Brain microvascular endothelial cell (primary cell): ENCODE data around the gene HERPUD1.
A peak's percentile ranks its signal among the peaks of the same experiment; 100 is the strongest.
"Not testable (repeated sequence)": the region's sequence is repeated elsewhere in the genome, so short reads cannot be mapped to it uniquely, and the experiment has no call there.

Experiments
- DNase-seq: peaks from one replicate; pipeline ENCODE4 v3.0.0-alpha.2; 2020
- H3K27ac ChIP-seq: fragments of 250-450 bp; sonication (Bioruptor Pico); 2 replicates; pipeline ENCODE4 v1.5.1; 2020; ENCODE audit warnings: mild to moderate bottlenecking, moderate library complexity
- H3K27me3 ChIP-seq: fragments of 250-450 bp; sonication (Bioruptor Pico); replicated peaks from 2 replicates; pipeline ENCODE4 v1.5.1; 2020; ENCODE audit warnings: mild to moderate bottlenecking
- H3K36me3 ChIP-seq: fragments of 250-450 bp; sonication (Bioruptor Pico); replicated peaks from 2 replicates; pipeline ENCODE4 v1.5.1; 2020; ENCODE audit warnings: mild to moderate bottlenecking
- H3K4me3 ChIP-seq: 2 replicates; pipeline ENCODE4 v1.5.1; 2011; ENCODE audit warnings: low read depth, mild to moderate bottlenecking, control low read depth, low read length, moderate library complexity
- in situ Hi-C: cut with HindIII; loops from 2 replicates; pipeline ENCODE4 v1.10.0; 2017; ENCODE audit warnings: low sequenced_read_pairs, low pct_ligation_motif_present
- TF ChIP-seq, protein P1 (sequence below): IDR thresholded peaks from 2 replicates; pipeline ENCODE4 v1.5.1; 2011; ENCODE audit warnings: low read depth, mild to moderate bottlenecking, moderate library complexity, low read length, control low read depth, inconsistent platforms; ENCODE audit errors: missing control alignments

HERPUD1 gene

DNA sequence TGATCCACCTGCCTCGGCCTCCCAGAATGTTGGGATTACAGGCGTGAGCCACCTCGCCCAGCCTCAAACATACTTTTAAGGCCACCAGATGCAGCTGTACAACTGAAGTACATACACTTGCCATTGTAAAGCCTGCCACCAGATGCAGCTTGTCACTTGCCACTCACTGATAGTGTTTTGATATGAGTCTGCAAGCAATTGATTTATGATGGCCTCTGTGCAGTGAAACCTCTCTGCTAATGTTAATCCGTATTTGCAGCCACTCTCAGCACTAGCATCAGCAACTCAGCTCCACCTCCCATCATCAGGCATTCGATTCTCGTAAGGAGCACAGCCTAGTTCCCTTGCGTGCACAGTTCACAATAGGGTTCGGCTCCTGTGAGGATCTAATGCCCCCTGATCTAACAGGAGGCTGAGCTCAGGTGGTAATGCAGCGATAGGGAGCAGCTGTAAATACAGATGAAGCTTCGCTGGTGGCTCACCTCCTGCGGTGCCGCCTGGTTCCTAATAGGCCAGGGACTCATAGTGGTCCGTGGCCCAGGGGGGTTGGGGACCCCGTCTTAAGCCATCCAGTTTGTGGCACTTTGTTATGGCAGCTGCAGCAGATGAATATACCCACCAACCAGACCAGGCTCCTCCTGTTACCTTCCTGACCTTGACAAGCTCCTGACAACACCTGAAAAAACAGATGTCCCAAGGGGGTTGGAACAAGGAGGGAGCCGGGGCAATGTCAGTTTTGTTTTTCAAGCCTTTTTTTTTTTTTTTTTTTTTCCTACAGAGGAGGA is 1.3 kb upstream of the HERPUD1 start:
- Histone ChIP-seq H3K27ac (no peak overlapping the region), H3K4me3 (no peak overlapping the region), H3K27me3 (no peaks in the 10 kb centered on the region), H3K36me3 (peaks cover 25% of the 10 kb centered on the region)
- in situ Hi-C loops = no loop called here
- TF ChIP-seq, protein P1, sequence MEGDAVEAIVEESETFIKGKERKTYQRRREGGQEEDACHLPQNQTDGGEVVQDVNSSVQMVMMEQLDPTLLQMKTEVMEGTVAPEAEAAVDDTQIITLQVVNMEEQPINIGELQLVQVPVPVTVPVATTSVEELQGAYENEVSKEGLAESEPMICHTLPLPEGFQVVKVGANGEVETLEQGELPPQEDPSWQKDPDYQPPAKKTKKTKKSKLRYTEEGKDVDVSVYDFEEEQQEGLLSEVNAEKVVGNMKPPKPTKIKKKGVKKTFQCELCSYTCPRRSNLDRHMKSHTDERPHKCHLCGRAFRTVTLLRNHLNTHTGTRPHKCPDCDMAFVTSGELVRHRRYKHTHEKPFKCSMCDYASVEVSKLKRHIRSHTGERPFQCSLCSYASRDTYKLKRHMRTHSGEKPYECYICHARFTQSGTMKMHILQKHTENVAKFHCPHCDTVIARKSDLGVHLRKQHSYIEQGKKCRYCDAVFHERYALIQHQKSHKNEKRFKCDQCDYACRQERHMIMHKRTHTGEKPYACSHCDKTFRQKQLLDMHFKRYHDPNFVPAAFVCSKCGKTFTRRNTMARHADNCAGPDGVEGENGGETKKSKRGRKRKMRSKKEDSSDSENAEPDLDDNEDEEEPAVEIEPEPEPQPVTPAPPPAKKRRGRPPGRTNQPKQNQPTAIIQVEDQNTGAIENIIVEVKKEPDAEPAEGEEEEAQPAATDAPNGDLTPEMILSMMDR = no peak
- no peak for DNase-seq

GRCh38 chr16:56931271-56931891 is 561 bp upstream of the HERPUD1 start:
- Histone ChIP-seq H3K27ac (peak overlapping the region; percentile 96), H3K27me3 (no peaks in the 10 kb centered on the region), H3K4me3 (peak overlapping the region; percentile 40), H3K36me3 (peaks cover 31% of the 10 kb centered on the region)
- DNase-seq = no peak
- in situ Hi-C loops = no loop called here
- TF ChIP-seq, protein P1 = no peak

GRCh38 chr16:56932721-56933619 is 1.0 kb downstream of the HERPUD1 start:
- peaks cover 47% of the 10 kb centered on the region for H3K36me3 ChIP-seq

GRCh38 chr16:56933828-56934598 is 2.1 kb downstream of the HERPUD1 start:
- no peak for DNase-seq
- H3K4me3 ChIP-seq = peak overlapping the region; percentile 98
- TF ChIP-seq, protein P1 = no peak
- peaks cover 57% of the 10 kb centered on the region for H3K36me3 ChIP-seq
- in situ Hi-C loops = no loop called here
- no peak overlapping the region for H3K27ac ChIP-seq
- no peaks in the 10 kb centered on the region for H3K27me3 ChIP-seq

More at GRCh38 chr16:56932721-56933619, 1.0 kb downstream of the HERPUD1 start:
- H3K27me3 ChIP-seq = no peaks in the 10 kb centered on the region
- peak overlapping the region; percentile 96 for H3K27ac ChIP-seq
- TF ChIP-seq, protein P1 = no peak
- peak overlapping the region; percentile 98 for H3K4me3 ChIP-seq
- in situ Hi-C loops = no loop called here
- DNase-seq = peak; percentile 55

DNA sequence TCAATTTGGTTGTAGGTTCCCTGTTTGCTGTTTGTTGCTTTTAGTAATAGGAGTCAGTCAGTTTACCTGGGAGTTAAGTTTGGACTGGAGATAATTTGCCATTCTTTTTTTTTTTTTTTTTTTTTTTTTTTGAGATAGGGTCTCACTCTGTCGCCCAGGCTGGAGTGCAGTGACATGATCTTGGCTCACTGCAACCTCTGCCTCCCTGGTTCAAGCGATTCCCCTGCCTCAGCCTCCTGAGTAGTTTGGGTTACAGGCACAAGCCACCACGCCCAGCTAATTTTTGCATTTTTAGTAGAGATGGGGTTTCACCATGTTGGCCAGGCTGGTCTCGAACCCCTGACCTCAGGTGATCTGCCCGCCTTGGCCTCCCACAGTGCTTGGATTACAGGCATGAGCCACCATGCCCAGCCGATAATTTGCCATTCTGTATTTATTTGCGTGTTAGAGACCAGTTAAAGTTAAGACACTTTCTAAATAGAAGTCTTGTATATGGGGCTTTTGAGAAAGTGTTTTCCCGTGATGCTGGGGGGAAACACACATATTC is 2.7 kb downstream of the HERPUD1 start:
- in situ Hi-C loops, H3K27ac ChIP-seq, DNase-seq, H3K27me3 ChIP-seq: not testable (repeated sequence)
- H3K36me3 ChIP-seq = peaks cover 64% of the 10 kb centered on the region
- peak overlapping the region; percentile 98 for H3K4me3 ChIP-seq
